ENCODE measurements around the gene ARRDC3.

- TF ChIP-seq, protein P1, sequence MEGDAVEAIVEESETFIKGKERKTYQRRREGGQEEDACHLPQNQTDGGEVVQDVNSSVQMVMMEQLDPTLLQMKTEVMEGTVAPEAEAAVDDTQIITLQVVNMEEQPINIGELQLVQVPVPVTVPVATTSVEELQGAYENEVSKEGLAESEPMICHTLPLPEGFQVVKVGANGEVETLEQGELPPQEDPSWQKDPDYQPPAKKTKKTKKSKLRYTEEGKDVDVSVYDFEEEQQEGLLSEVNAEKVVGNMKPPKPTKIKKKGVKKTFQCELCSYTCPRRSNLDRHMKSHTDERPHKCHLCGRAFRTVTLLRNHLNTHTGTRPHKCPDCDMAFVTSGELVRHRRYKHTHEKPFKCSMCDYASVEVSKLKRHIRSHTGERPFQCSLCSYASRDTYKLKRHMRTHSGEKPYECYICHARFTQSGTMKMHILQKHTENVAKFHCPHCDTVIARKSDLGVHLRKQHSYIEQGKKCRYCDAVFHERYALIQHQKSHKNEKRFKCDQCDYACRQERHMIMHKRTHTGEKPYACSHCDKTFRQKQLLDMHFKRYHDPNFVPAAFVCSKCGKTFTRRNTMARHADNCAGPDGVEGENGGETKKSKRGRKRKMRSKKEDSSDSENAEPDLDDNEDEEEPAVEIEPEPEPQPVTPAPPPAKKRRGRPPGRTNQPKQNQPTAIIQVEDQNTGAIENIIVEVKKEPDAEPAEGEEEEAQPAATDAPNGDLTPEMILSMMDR (conservative IDR thresholded peaks at IDR 0.05 in 1 of 2, IDR thresholded peaks at IDR 0.05 in 1 of 2; ENCODE audit: low read depth in 1 of 2, low read length in 2 of 2) = no peak
- no peak for TF ChIP-seq EZH2 (IDR thresholded peaks at IDR 0.05; ENCODE audit: low read length, missing control alignments)
Observed at GRCh38 chr5:91343916-91344315, 39.2 kb downstream of the ARRDC3 start.

Measured in fibroblast of lung (primary cell).